Amygdala (tissue), 56 donors: ENCODE data around the gene BACE2.
A peak's percentile ranks its signal among the peaks of the same experiment; 100 is the strongest.

ENCODE experiments used
- DNase-seq, 56 donors: peaks; one replicate each; lab custom pipeline; 2025; lab: John Stamatoyannopoulos, UW

Gene BACE2

GRCh38 chr21:41167348-41168342, at the start of gene BACE2:
Gene BACE2 (plus strand): TSS chr21:41168160. CDS start chr21:41168264, 104 bp downstream.
- DNase-seq = peak in 37 of 56 donors; percentile 3 to 71 (median 43)

GRCh38 chr21:41119901-41120300, 48.1 kb upstream of the BACE2 start:
- DNase-seq = no peak

- DNase-seq = no peak
Measured at GRCh38 chr21:41120997-41121396, 47.0 kb upstream of the BACE2 start.

GRCh38 chr21:41121785-41122415, 46.1 kb upstream of the BACE2 start:
- peak in 54 of 56 donors; percentile 7 to 91 (median 52) for DNase-seq

GRCh38 chr21:41124641-41125201, 43.2 kb upstream of the BACE2 start:
- DNase-seq = peak in 1 of 56 donors; percentile 19

- no peak for DNase-seq
Measured at GRCh38 chr21:41128981-41129380, 39.0 kb upstream of the BACE2 start.

- DNase-seq = no peak
Measured at GRCh38 chr21:41130883-41131282, 37.1 kb upstream of the BACE2 start.

- peak in 1 of 56 donors; percentile 17 for DNase-seq
Measured at GRCh38 chr21:41133874-41134522, 34.0 kb upstream of the BACE2 start.

- no peak for DNase-seq
Measured at GRCh38 chr21:41135746-41136145, 32.2 kb upstream of the BACE2 start.

- DNase-seq = no peak
Measured at GRCh38 chr21:41136286-41136685, 31.7 kb upstream of the BACE2 start.

- no peak for DNase-seq
Measured at GRCh38 chr21:41137401-41137800, 30.6 kb upstream of the BACE2 start.

- no peak for DNase-seq
Measured at GRCh38 chr21:41137889-41138288, 30.1 kb upstream of the BACE2 start.

- no peak for DNase-seq
Measured at GRCh38 chr21:41138711-41139110, 29.2 kb upstream of the BACE2 start.

GRCh38 chr21:41139275-41139674, 28.7 kb upstream of the BACE2 start:
- no peak for DNase-seq

- no peak for DNase-seq
Measured at GRCh38 chr21:41139951-41140350, 28.0 kb upstream of the BACE2 start.

- DNase-seq = no peak
Measured at GRCh38 chr21:41141031-41141457, 26.9 kb upstream of the BACE2 start.

- peak in 15 of 56 donors; percentile 4 to 40 (median 20) for DNase-seq
Measured at GRCh38 chr21:41142051-41142795, 25.7 kb upstream of the BACE2 start.

GRCh38 chr21:41143596-41144325, 24.2 kb upstream of the BACE2 start:
- DNase-seq = no peak
